NCI-H226 (cell line): Measurements from ENCODE around the gene ZRANB1.

Source experiments
- DNase-seq: peaks from one replicate; pipeline ENCODE4 v3.0.0-alpha.2; 2015

Gene ZRANB1

GRCh38 chr10:125023862-125024496 is 82.1 kb downstream of the ZRANB1 start:
- no peak for DNase-seq

GRCh38 chr10:125024497-125025234 is 82.7 kb downstream of the ZRANB1 start:
- no peak for DNase-seq

GRCh38 chr10:125025341-125025740 is 83.4 kb downstream of the ZRANB1 start:
- no peak for DNase-seq

- no peak for DNase-seq
These were observed 84.4 kb downstream of the ZRANB1 start for GRCh38 chr10:125026036-125026931.

- DNase-seq, result no peak
These were observed 85.2 kb downstream of the ZRANB1 start for GRCh38 chr10:125026974-125027735.

- no peak for DNase-seq
These were observed 86.2 kb downstream of the ZRANB1 start for GRCh38 chr10:125027871-125028869.

GRCh38 chr10:125029584-125030242 is 87.8 kb downstream of the ZRANB1 start:
- no peak for DNase-seq

GRCh38 chr10:125030567-125031197 is 88.8 kb downstream of the ZRANB1 start:
- DNase-seq, result no peak

- no peak for DNase-seq
These were observed 90.6 kb downstream of the ZRANB1 start for GRCh38 chr10:125032474-125033020.

GRCh38 chr10:125033146-125033924 is 91.4 kb downstream of the ZRANB1 start:
- no peak for DNase-seq

GRCh38 chr10:125034675-125035074 is 92.8 kb downstream of the ZRANB1 start:
- no peak for DNase-seq

- peak; percentile 2 for DNase-seq
These were observed 93.2 kb downstream of the ZRANB1 start for GRCh38 chr10:125035136-125035535.

GRCh38 chr10:125035588-125036295 is 93.8 kb downstream of the ZRANB1 start:
- DNase-seq, result no peak

GRCh38 chr10:125037145-125037877 is 95.4 kb downstream of the ZRANB1 start:
- peak; percentile 71 for DNase-seq
